Mucosa of descending colon (tissue), 3 donors: ENCODE results near the gene GDPD3. TPM values are rescaled to one million over a fixed set of nuclear protein-coding genes. Genes with fewer than 3 reads are reported as not detected.

Experiments
- ATAC-seq: fragments of 200-7000 bp; cut with Tn5 transposase; one replicate; pipeline ENCODE4 v1.9.1; 2020; ENCODE audit warnings: mild to moderate bottlenecking, moderate library complexity
- DNase-seq, 3 donors: peaks; one replicate each; pipeline ENCODE4 v3.0.0-alpha.2; 2020
- H3K36me3 ChIP-seq: fragments of 200-600 bp; one replicate; pipeline ENCODE4 v1.8.0; 2021; ENCODE audit warnings: low read depth, mild to moderate bottlenecking
- H3K4me1 ChIP-seq: fragments of 200-600 bp; one replicate; pipeline ENCODE4 v1.8.0; 2021; ENCODE audit warnings: low read depth, mild to moderate bottlenecking
- H3K4me3 ChIP-seq: fragments of 200-600 bp; one replicate; pipeline ENCODE4 v1.8.0; 2021; ENCODE audit warnings: mild to moderate bottlenecking
- H3K9me3 ChIP-seq: fragments of 200-600 bp; one replicate; pipeline ENCODE4 v1.8.0; 2021; ENCODE audit warnings: mild to moderate bottlenecking
- CTCF ChIP-seq: fragments of 200-600 bp; IDR thresholded peaks from one replicate; pipeline ENCODE4 v1.8.0; 2022; ENCODE audit warnings: antibody characterized with exemption, mild to moderate bottlenecking
- intact Hi-C, 2 donors: fragments of 100-400 bp; cut with DNase I in 1 of 2; cut with micrococcal nuclease in 1 of 2; formaldehyde crosslinking; loops; one replicate each; pipeline versions ENCODE4 v1.11.0 to v1.11.1; 2022; cut with DNase I, micrococcal nuclease
- total RNA-seq, 3 donors: library from RNA; stranded (reverse); fragmentation: NEBNext Ultra II Directional in 2 of 3; extraction: Animal tissue kit (Norgen Biotek cat#: 25700) in 2 of 3; gene quantifications; one replicate each; pipeline versions ENCODE4 v1.2.1 to v1.2.4, GENCODE V29; 2021 to 2023
- donor health status: DM: no; HTN: no; CAD: no; lungs with moderate emphysema.
- donor health status: DM: no; HTN: no; CAD: no.
- donor health status: DM: no; HTN: yes; CAD: no.

Gene GDPD3
- total RNA-seq, 3 donors from 2014 or later = 29.6 to 75.3 (median 51.7) TPM

DNA sequence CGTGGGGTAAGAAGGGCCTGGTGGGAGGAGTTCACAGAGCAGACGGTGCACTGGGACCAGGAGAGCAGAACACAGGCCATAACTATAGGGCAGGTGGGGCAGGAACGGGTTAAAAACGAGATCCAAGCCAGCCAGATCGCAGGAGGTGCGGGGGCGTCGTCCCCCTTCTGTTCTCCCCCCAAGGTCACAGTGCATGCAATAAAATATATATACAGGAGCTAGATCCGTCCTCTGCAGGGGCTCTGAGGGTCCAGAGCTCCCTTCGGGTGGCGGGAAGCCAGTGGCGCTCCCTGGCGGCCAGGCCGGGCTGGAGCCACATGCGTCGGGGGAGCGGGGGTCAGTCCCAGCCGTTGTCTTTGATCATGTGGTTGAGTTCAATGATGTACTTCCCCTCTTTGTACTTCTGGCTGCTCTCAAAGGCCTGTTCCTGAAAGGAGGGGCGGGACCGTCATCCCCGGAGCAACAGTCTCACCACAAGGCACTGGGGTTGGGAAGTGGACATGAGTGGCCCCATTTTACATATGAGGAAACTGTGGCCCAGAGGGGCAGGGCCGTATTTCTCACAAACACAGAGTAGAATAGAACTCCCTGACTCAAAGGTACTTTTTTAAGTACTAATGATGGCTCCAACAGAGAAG is 20.8 kb downstream of the GDPD3 start:
- ATAC-seq (peak; percentile 55), DNase-seq (peak; percentile 78 to 91 (median 86))
- Histone ChIP-seq H3K9me3 (peaks cover 5% of the 10 kb centered on the region), H3K36me3 (no peaks in the 10 kb centered on the region), H3K4me3 (no peak overlapping the region), H3K4me1 (peaks cover 28% of the 10 kb centered on the region)
- intact Hi-C loops = no loop called here
- TF ChIP-seq CTCF = peak; percentile 38

DNA sequence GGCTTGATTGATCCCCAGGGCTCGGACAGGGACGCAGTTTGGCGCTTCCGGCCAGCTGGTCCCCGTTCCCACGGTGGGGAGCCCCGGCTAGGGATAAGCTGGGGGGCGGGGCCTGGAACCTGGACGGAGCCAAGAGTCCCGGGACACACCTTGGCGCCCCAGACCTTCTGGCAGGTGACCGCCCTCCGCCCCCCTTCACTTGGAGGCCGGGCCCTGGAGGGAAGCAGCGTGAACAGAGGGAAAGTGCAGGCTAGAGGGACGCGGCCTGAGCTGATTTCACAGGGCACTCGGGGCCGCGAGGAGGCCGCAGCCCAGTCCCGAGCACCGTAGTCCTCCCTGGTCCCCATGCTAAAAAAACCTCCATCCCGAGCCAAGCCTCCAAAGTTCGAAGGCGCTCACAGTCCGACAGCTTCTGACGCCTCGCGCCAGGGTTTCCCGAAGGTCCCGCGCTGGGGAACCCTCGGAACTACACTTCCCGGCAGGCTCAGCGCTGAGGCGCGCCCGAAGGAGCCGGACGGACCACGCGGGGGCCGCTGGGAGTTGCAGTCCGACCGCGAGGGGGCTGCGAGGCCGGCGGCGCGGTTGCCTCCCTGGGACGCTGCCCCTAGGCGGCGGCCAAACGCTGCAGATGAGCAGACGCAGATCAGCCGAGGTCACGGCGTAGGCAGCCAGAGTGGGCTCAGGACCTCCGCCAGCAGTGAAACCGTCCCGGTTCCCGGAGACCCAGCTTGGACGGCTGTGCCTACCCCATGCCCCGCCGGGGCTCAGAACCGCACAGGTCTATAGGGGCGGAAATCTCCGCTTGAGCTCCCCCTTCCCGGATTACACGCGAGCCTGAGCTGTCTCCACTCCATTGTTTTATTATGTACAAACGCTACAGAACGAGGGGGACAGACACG is 21.6 kb downstream of the GDPD3 start, which contains the start of gene TBX6:
TSS of gene TBX6 (minus strand) at position 451 of the 899 bp plus-strand sequence. CDS start 731 bp downstream, outside the sequence.
- peaks cover 28% of the 10 kb centered on the region for H3K4me1 ChIP-seq
- no peaks in the 10 kb centered on the region for H3K9me3 ChIP-seq
- TF ChIP-seq CTCF = peak; percentile 82
- H3K36me3 ChIP-seq = no peaks in the 10 kb centered on the region
- intact Hi-C loops = no loop called here
- ATAC-seq (peak; percentile 89), DNase-seq (peak; percentile 94 to 97 (median 96))
- H3K4me3 ChIP-seq = peak within 1 kb of the TSS; percentile 14

- Histone ChIP-seq H3K9me3 (no peaks in the 10 kb centered on the region), H3K36me3 (no peaks in the 10 kb centered on the region), H3K4me1 (peaks cover 28% of the 10 kb centered on the region), H3K4me3 (no peak overlapping the region)
- intact Hi-C loops = no loop called here
- TF ChIP-seq CTCF = no peak
- DNase-seq = peak in 2 of 3 donors; percentile 51 to 61
- no peak for ATAC-seq
Measured at GRCh38 chr16:30090610-30091331, 22.6 kb downstream of the GDPD3 start.

GRCh38 chr16:30088832-30089624 is 24.3 kb downstream of the GDPD3 start:
- peak in 2 of 3 donors; percentile 21 to 53 for DNase-seq
- ATAC-seq = no peak
- no peak for TF ChIP-seq CTCF
- no peak overlapping the region for H3K4me3 ChIP-seq
- no peaks in the 10 kb centered on the region for H3K36me3 ChIP-seq
- intact Hi-C loops = no loop called here
- no peaks in the 10 kb centered on the region for H3K9me3 ChIP-seq
- peaks cover 15% of the 10 kb centered on the region for H3K4me1 ChIP-seq
